Endothelial cell of umbilical vein (primary cell): ENCODE data around the gene RBKS. TPM values are rescaled to one million over a fixed set of nuclear protein-coding genes. Genes with fewer than 3 reads are reported as not detected.

Experiments
- BruUV-seq: library from RNA; stranded (reverse); fragments of 400-500 nt; replicated peaks from 2 replicates; lab custom pipeline; 2021; lab: Mats Ljungman, UMichigan
- CTCF ChIA-PET: fragments of 300-600, 350-600 bp; sonication (Branson Sonifier 250); formaldehyde crosslinking; loops from one replicate; lab custom pipeline; 2021; ENCODE audit warnings: antibody characterized with exemption, inconsistent platforms; lab: Charles Lee
- POLR2A ChIA-PET: fragments of 300-600, 350-600 bp; sonication (Branson Sonifier 250); formaldehyde crosslinking; loops from one replicate; lab custom pipeline; 2021; ENCODE audit warnings: antibody characterized with exemption, inconsistent platforms; lab: Charles Lee
- DNase-seq: peaks from one replicate; pipeline ENCODE4 v3.0.0-alpha.2; 2011; ENCODE audit warnings: low read depth, low spot score
- FAIRE-seq: peaks from 2 replicates; lab custom pipeline; 2011; peaks lifted over from hg19 to GRCh38; lab: Jason Lieb, UNC
- H2AFZ ChIP-seq: 2 replicates; pipeline ENCODE4 v1.6.0; 2012; ENCODE audit warnings: low read depth, low read length, control low read depth, inconsistent platforms
- H3K27ac ChIP-seq: 2 replicates; pipeline ENCODE4 v1.5.1; 2011; ENCODE audit warnings: low read depth, mild to moderate bottlenecking, control low read depth, low read length, moderate library complexity; ENCODE audit not compliant: insufficient read depth
- H3K27me3 ChIP-seq, 2 experiments: 2 replicates each; pipeline versions ENCODE4 v1.6.0 to v1.6.1; 2011; ENCODE audit warnings: low read length in 2 of 2, mixed read lengths in 1 of 2; ENCODE audit not compliant: control insufficient read depth in 2 of 2, insufficient read depth in 2 of 2
- H3K36me3 ChIP-seq, 2 experiments: 2 replicates in 1 of 2; 3 replicates in 1 of 2; pipeline ENCODE4 v1.5.1; 2011; ENCODE audit warnings: low read length in 2 of 2, mild to moderate bottlenecking in 1 of 2, moderate library complexity in 1 of 2; ENCODE audit not compliant: control insufficient read depth in 2 of 2, insufficient read depth in 2 of 2; ENCODE audit errors: extremely low read depth in 1 of 2
- H3K4me1 ChIP-seq: 3 replicates; pipeline ENCODE4 v1.5.1; 2011; ENCODE audit warnings: mild to moderate bottlenecking, low read length; ENCODE audit not compliant: control insufficient read depth, insufficient read depth; ENCODE audit errors: extremely low read depth
- H3K4me2 ChIP-seq: 2 replicates; pipeline ENCODE4 v1.6.1; 2011; ENCODE audit warnings: low read length, control low read depth, mixed read lengths; ENCODE audit not compliant: insufficient read depth
- H3K4me3 ChIP-seq, 3 experiments: fragments of 200-600 bp in 1 of 3; sonication (generic), shearing (Covaris generic) in 1 of 3; replicated peaks in 1 of 3; 2 replicates each; pipeline ENCODE4 v1.5.1; 2011 to 2016; ENCODE audit warnings: control low read depth in 3 of 3, low read length in 3 of 3, mild to moderate bottlenecking in 2 of 3, inconsistent platforms in 1 of 3, low read depth in 1 of 3, moderate library complexity in 1 of 3; ENCODE audit not compliant: insufficient read depth in 1 of 3
- H3K79me2 ChIP-seq: 2 replicates; pipeline ENCODE4 v1.6.0; 2012; ENCODE audit warnings: low read length, inconsistent platforms; ENCODE audit not compliant: control insufficient read depth, insufficient read depth
- H3K9ac ChIP-seq: replicated peaks from 2 replicates; pipeline ENCODE3; 2011; ENCODE audit warnings: low read length, control low read depth; ENCODE audit not compliant: insufficient read depth; ENCODE audit errors: extremely low read depth
- H3K9me1 ChIP-seq: replicated peaks from 3 replicates; pipeline ENCODE4 v1.6.0; 2011; ENCODE audit warnings: mild to moderate bottlenecking, low read length; ENCODE audit not compliant: control insufficient read depth, insufficient read depth; ENCODE audit errors: extremely low read depth
- H3K9me3 ChIP-seq: replicated peaks from 2 replicates; pipeline ENCODE4 v1.5.1; 2012; ENCODE audit warnings: low read length, inconsistent platforms; ENCODE audit not compliant: control insufficient read depth, insufficient read depth
- H4K20me1 ChIP-seq: replicated peaks from 2 replicates; pipeline ENCODE3; 2011; ENCODE audit warnings: mild to moderate bottlenecking, low read length; ENCODE audit not compliant: control insufficient read depth, insufficient read depth; ENCODE audit errors: extremely low read depth
- CTCF ChIP-seq, 2 donors: IDR thresholded peaks; 1 replicate in 1 of 2; 2 replicates in 1 of 2; pipeline ENCODE4 v1.5.1; 2011; ENCODE audit warnings: low read length in 2 of 2, mild to moderate bottlenecking in 2 of 2, moderate library complexity in 2 of 2, control low read depth in 1 of 2, inconsistent platforms in 1 of 2, low read depth in 1 of 2; ENCODE audit not compliant: insufficient read depth in 1 of 2; ENCODE audit errors: extremely low read depth in 1 of 2
- EZH2 ChIP-seq: IDR thresholded peaks from 2 replicates; pipeline ENCODE4 v1.6.1; 2012; ENCODE audit warnings: borderline replicate concordance, low read depth, mild to moderate bottlenecking, moderate library complexity, low read length, inconsistent platforms; ENCODE audit not compliant: severe bottlenecking
- FOS ChIP-seq: IDR thresholded peaks from 2 replicates; pipeline ENCODE4 v1.6.1; 2011; ENCODE audit warnings: mild to moderate bottlenecking, low read length, moderate library complexity, borderline replicate concordance; ENCODE audit not compliant: insufficient read depth
- GATA2 ChIP-seq: IDR thresholded peaks from 2 replicates; pipeline ENCODE4 v1.7.0; 2011; ENCODE audit warnings: low read depth, mild to moderate bottlenecking, moderate library complexity, mixed read lengths, low read length; ENCODE audit not compliant: insufficient read length, insufficient read depth
- JUN ChIP-seq: IDR thresholded peaks from 2 replicates; pipeline ENCODE4 v1.6.1; 2011; ENCODE audit warnings: borderline replicate concordance, low read depth; ENCODE audit not compliant: insufficient read length, insufficient read depth
- MAX ChIP-seq: IDR thresholded peaks from 2 replicates; pipeline ENCODE4 v1.6.1; 2011; ENCODE audit not compliant: insufficient read depth, insufficient read length
- MYC ChIP-seq: IDR thresholded peaks from one replicate; pipeline ENCODE4 v1.6.1; 2011; ENCODE audit warnings: mild to moderate bottlenecking, low read depth, low read length
- POLR2A ChIP-seq: IDR thresholded peaks from 2 replicates; pipeline ENCODE4 v1.6.1; 2012; ENCODE audit warnings: low read depth, mild to moderate bottlenecking, control low read depth, low read length
- POLR2AphosphoS5 ChIP-seq: IDR thresholded peaks from 2 replicates; pipeline ENCODE4 v1.6.1; 2012; ENCODE audit warnings: low read depth, mild to moderate bottlenecking, control low read depth, low read length, moderate library complexity; ENCODE audit not compliant: insufficient read depth
- dilution Hi-C: fragments of 300-500 bp; cut with MboI; formaldehyde crosslinking; loops from one replicate; pipeline ENCODE4 v1.15.0; 2019; ENCODE audit warnings: low sequenced_read_pairs; ENCODE audit not compliant: extremely low pct_ligation_motif_present
- intact Hi-C: fragments of 100-400 bp; cut with micrococcal nuclease; formaldehyde crosslinking; loops from one replicate; pipeline ENCODE4 v1.10.0; 2022
- polyA plus RNA-seq, 4 experiments: library from polyadenylated mRNA; depleted of rRNA in 3 of 4; stranded (reverse) in 3 of 4; unstranded in 1 of 4; fragments of >200 nt; gene quantifications; 2 replicates each; pipeline versions ENCODE4 v1.2.1 to v1.2.3, GENCODE V29; 2011 to 2012; ENCODE audit warnings: missing spikeins in 1 of 4
- total RNA-seq: library from RNA; stranded (reverse); gene quantifications from 2 replicates; pipeline ENCODE4 v1.2.3, GENCODE V29; 2021

The RBKS gene
- total and polyA plus RNA-seq, 2 donors (not counting 3 experiments of a cell fraction or from before 2014, with no cell fraction given), result 0.64 to 1.8 TPM

- FAIRE-seq, result peak; percentile 24
- H3K4me2 ChIP-seq, result no peak overlapping the region
- H4K20me1 ChIP-seq, result no peaks in the 10 kb centered on the region
- H3K36me3 ChIP-seq, result no peaks in the 10 kb centered on the region
- POLR2A ChIA-PET, result no interaction called here
- H3K9me1 ChIP-seq, result no peaks in the 10 kb centered on the region
- no peaks in the 10 kb centered on the region for H3K79me2 ChIP-seq
- no peak overlapping the region for H3K9ac ChIP-seq
- no peak overlapping the region for H3K4me3 ChIP-seq
- dilution Hi-C loops (no loop called here), intact Hi-C loops (no loop called here)
- H3K27me3 ChIP-seq, result no peaks in the 10 kb centered on the region
- BruUV-seq, result no TSS peak
- CTCF ChIA-PET, result no interaction called here
- no peaks in the 10 kb centered on the region for H3K9me3 ChIP-seq
- no peak overlapping the region for H2AFZ ChIP-seq
- TF ChIP-seq EZH2 (no peak), MYC (no peak), GATA2 (no peak), CTCF (IDR thresholded peaks at IDR 0.05; ENCODE audit: extremely low read depth in 1 of 2, insufficient read depth in 1 of 2, low read depth in 1 of 2, low read length in 2 of 2) (no peak), POLR2AphosphoS5 (no peak), JUN (no peak), POLR2A (no peak), FOS (no peak), MAX (no peak)
- H3K27ac ChIP-seq, result no peak overlapping the region
- no peak for DNase-seq
- peaks cover 24% of the 10 kb centered on the region for H3K4me1 ChIP-seq
Measured at GRCh38 chr2:27803046-27803445, 87.1 kb downstream of the RBKS start.
